HEK293 (cell line): ENCODE results near the gene ZNF275.
"Not testable (repeated sequence)": the region's sequence is repeated elsewhere in the genome, so short reads cannot be mapped to it uniquely, and the experiment has no call there.

Source experiments
- CTCF ChIA-PET: fragments of 350-600 bp; formaldehyde crosslinking; extraction: SDS; loops from one replicate; lab custom pipeline; 2021; ENCODE audit warnings: antibody characterized with exemption; lab: Yijun Ruan, JAX
- POLR2A ChIA-PET: fragments of 300-600 bp; formaldehyde crosslinking; extraction: SDS; loops from one replicate; lab custom pipeline; 2020; ENCODE audit warnings: antibody characterized with exemption, inconsistent platforms; lab: Yijun Ruan, JAX
- H3K27ac ChIP-seq: fragments of 200-500 bp; sonication (Bioruptor generic); 2 replicates; pipeline ENCODE4 v1.5.1; 2014; ENCODE audit warnings: low read depth, low read length, control low read depth, inconsistent platforms; ENCODE audit errors: extremely low read depth
- H3K36me3 ChIP-seq, 2 experiments: fragments of 200-500 bp in 1 of 2; sonication (Bioruptor generic) in 1 of 2; 1 replicate in 1 of 2; 2 replicates in 1 of 2; pipeline ENCODE4 v1.5.1; 2014 to 2017; ENCODE audit warnings: inconsistent platforms in 2 of 2, low read length in 2 of 2; ENCODE audit not compliant: control insufficient read depth in 2 of 2, insufficient read depth in 1 of 2
- H3K4me1 ChIP-seq: fragments of 200-500 bp; sonication (Bioruptor generic); 2 replicates; pipeline ENCODE4 v1.5.1; 2014; ENCODE audit warnings: mild to moderate bottlenecking, low read length, inconsistent platforms; ENCODE audit not compliant: control insufficient read depth, insufficient read depth
- H3K4me3 ChIP-seq: 2 replicates; pipeline ENCODE4 v1.5.1; 2011; ENCODE audit warnings: low read depth, mild to moderate bottlenecking, control low read depth, low read length, moderate library complexity
- H3K9me3 ChIP-seq: fragments of 200-500 bp; sonication (Bioruptor generic); 2 replicates; pipeline ENCODE4 v1.5.1; 2014; ENCODE audit warnings: low read depth, low read length, inconsistent platforms; ENCODE audit not compliant: control insufficient read depth, insufficient read depth
- BCL11A ChIP-seq: fragments of 450-650 bp; formaldehyde crosslinking; IDR thresholded peaks from 2 replicates; pipeline ENCODE4 v1.5.1; 2016; ENCODE audit warnings: low read depth, missing biosample characterization, missing genetic modification characterization
- EGR2 ChIP-seq: fragments of 450-650 bp; formaldehyde crosslinking; IDR thresholded peaks from 2 replicates; pipeline ENCODE4 v1.5.1; 2016; ENCODE audit warnings: low read depth, missing biosample characterization, missing genetic modification characterization
- GLI2 ChIP-seq: fragments of 450-650 bp; formaldehyde crosslinking; IDR thresholded peaks from 2 replicates; pipeline ENCODE4; 2017; ENCODE audit warnings: missing biosample characterization, missing genetic modification characterization, low read depth, borderline replicate concordance
- HOXD13 ChIP-seq: sonication (generic); formaldehyde crosslinking; IDR thresholded peaks from 2 replicates; pipeline ENCODE4 v1.8.0; 2022; ENCODE audit warnings: missing genetic modification reagents, borderline replicate concordance
- KLF16 ChIP-seq: fragments of 450-650 bp; formaldehyde crosslinking; IDR thresholded peaks from 2 replicates; pipeline ENCODE4 v1.5.1; 2017; ENCODE audit warnings: missing biosample characterization, missing genetic modification characterization
- PRDM1 ChIP-seq: fragments of 450-650 bp; formaldehyde crosslinking; IDR thresholded peaks from 2 replicates; pipeline ENCODE4; 2016; ENCODE audit warnings: missing biosample characterization, missing genetic modification characterization
- SCRT1 ChIP-seq: fragments of 450-650 bp; formaldehyde crosslinking; IDR thresholded peaks from 2 replicates; pipeline ENCODE4 v1.5.1; 2016; ENCODE audit warnings: missing biosample characterization, missing genetic modification characterization, borderline replicate concordance
- SCRT2 ChIP-seq: fragments of 450-650 bp; formaldehyde crosslinking; IDR thresholded peaks from 2 replicates; pipeline ENCODE4 v1.5.1; 2016; ENCODE audit warnings: missing biosample characterization, missing genetic modification characterization
- ZBTB26 ChIP-seq: fragments of 450-650 bp; formaldehyde crosslinking; optimal IDR thresholded peaks from 2 replicates; pipeline ENCODE3; 2016; ENCODE audit warnings: missing biosample characterization, mild to moderate bottlenecking, missing genetic modification characterization
- ZBTB6 ChIP-seq: fragments of 450-650 bp; formaldehyde crosslinking; IDR thresholded peaks from 2 replicates; pipeline ENCODE4 v1.5.1; 2017; ENCODE audit warnings: missing biosample characterization, missing genetic modification characterization
- ZEB2 ChIP-seq: fragments of 450-650 bp; formaldehyde crosslinking; IDR thresholded peaks from 2 replicates; pipeline ENCODE4 v1.5.1; 2016; ENCODE audit warnings: missing biosample characterization, missing genetic modification characterization
- ZNF221 ChIP-seq: fragments of 450-650 bp; formaldehyde crosslinking; IDR thresholded peaks from 2 replicates; pipeline ENCODE4 v1.5.1; 2017; ENCODE audit warnings: missing biosample characterization, missing genetic modification characterization, borderline replicate concordance
- ZNF24 ChIP-seq: fragments of 450-650 bp; formaldehyde crosslinking; IDR thresholded peaks from 2 replicates; pipeline ENCODE4 v1.5.1; 2016; ENCODE audit warnings: missing biosample characterization, missing genetic modification characterization
- ZNF404 ChIP-seq: fragments of 450-650 bp; formaldehyde crosslinking; IDR thresholded peaks from 2 replicates; pipeline ENCODE4 v1.5.1; 2017; ENCODE audit warnings: missing biosample characterization, missing genetic modification characterization
- ZNF529 ChIP-seq: fragments of 450-650 bp; formaldehyde crosslinking; IDR thresholded peaks from 2 replicates; pipeline ENCODE4 v1.5.1; 2017; ENCODE audit warnings: missing genetic modification characterization, missing biosample characterization; ENCODE audit not compliant: insufficient replicate concordance
- ZNF544 ChIP-seq: fragments of 450-650 bp; formaldehyde crosslinking; IDR thresholded peaks from 2 replicates; pipeline ENCODE4 v1.5.0; 2017; ENCODE audit warnings: missing biosample characterization, missing genetic modification characterization
- ZNF558 ChIP-seq: fragments of 450-650 bp; formaldehyde crosslinking; IDR thresholded peaks from 2 replicates; pipeline ENCODE4 v1.5.1; 2016; ENCODE audit warnings: missing biosample characterization, missing genetic modification characterization
- ZNF560 ChIP-seq: fragments of 450-650 bp; formaldehyde crosslinking; IDR thresholded peaks from 2 replicates; pipeline ENCODE4 v1.5.1; 2017; ENCODE audit warnings: missing biosample characterization, missing genetic modification characterization, borderline replicate concordance
- ZNF658 ChIP-seq: fragments of 450-650 bp; formaldehyde crosslinking; IDR thresholded peaks from 2 replicates; pipeline ENCODE4; 2016; ENCODE audit warnings: missing biosample characterization, missing genetic modification characterization
- TF ChIP-seq, protein P1 (sequence below): fragments of 450-650 bp; formaldehyde crosslinking; IDR thresholded peaks from 2 replicates; pipeline ENCODE4 v1.5.1; 2016; ENCODE audit warnings: missing biosample characterization, missing genetic modification characterization
- TF ChIP-seq, protein P2 (sequence below): fragments of 450-650 bp; formaldehyde crosslinking; IDR thresholded peaks from 2 replicates; pipeline ENCODE4 v1.5.1; 2017; ENCODE audit warnings: missing biosample characterization, mild to moderate bottlenecking, missing genetic modification characterization, moderate library complexity
- TF ChIP-seq, protein P3 (sequence below): fragments of 450-650 bp; formaldehyde crosslinking; IDR thresholded peaks from 2 replicates; pipeline ENCODE4 v1.5.1; 2016; ENCODE audit warnings: missing biosample characterization, missing genetic modification characterization

The ZNF275 gene

DNA sequence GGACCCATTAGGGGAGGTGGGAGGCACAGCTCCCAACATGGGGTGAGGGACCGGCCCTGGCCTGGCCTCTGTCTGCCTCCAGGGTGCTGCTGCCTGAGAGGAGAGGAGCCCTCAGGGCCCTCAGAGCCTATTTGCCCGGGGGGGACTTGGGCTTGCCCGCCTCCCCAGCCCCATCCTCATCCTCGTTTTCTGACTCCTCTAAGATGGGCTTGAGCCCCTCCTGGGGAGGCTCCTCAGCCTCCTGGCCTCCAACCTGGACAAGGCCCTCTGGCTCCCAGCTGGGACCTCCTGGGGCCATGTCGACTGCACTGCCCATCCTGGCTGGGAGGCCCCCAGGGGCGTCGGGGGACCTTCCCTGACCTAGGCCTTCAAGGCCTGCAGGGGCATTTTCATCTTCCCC is 15.1 kb upstream of the ZNF275 start (continued):
- TF ChIP-seq ZBTB26 (tag by site-specific recombination) (no peak), ZNF560 (tag by site-specific recombination) (no peak), ZNF558 (tag by site-specific recombination) (no peak)

GRCh38 chrX:153319295-153320046 is 14.5 kb upstream of the ZNF275 start:
- no peaks in the 10 kb centered on the region for H3K4me1 ChIP-seq
- H3K4me3 ChIP-seq: no peak overlapping the region
- H3K9me3 ChIP-seq: no peaks in the 10 kb centered on the region
- ChIA-PET CTCF (no interaction called here), POLR2A (no interaction called here)
- H3K27ac ChIP-seq: no peak overlapping the region
- no peak for TF ChIP-seq ZNF221 (tag by site-specific recombination)
- TF ChIP-seq ZBTB6 (tag by site-specific recombination): no peak
- TF ChIP-seq, protein P1, sequence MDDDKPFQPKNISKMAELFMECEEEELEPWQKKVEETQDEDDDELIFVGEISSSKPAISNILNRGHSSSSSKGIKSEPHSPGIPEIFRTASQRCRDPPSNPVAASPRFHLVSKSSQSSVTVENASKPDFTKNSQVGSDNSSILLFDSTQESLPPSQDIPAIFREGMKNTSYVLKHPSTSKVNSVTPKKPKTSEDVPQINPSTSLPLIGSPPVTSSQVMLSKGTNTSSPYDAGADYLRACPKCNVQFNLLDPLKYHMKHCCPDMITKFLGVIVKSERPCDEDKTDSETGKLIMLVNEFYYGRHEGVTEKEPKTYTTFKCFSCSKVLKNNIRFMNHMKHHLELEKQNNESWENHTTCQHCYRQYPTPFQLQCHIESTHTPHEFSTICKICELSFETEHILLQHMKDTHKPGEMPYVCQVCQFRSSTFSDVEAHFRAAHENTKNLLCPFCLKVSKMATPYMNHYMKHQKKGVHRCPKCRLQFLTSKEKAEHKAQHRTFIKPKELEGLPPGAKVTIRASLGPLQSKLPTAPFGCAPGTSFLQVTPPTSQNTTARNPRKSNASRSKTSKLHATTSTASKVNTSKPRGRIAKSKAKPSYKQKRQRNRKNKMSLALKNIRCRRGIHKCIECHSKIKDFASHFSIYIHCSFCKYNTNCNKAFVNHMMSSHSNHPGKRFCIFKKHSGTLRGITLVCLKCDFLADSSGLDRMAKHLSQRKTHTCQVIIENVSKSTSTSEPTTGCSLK: no peak
- no peak for TF ChIP-seq ZNF529
- TF ChIP-seq, protein P2, sequence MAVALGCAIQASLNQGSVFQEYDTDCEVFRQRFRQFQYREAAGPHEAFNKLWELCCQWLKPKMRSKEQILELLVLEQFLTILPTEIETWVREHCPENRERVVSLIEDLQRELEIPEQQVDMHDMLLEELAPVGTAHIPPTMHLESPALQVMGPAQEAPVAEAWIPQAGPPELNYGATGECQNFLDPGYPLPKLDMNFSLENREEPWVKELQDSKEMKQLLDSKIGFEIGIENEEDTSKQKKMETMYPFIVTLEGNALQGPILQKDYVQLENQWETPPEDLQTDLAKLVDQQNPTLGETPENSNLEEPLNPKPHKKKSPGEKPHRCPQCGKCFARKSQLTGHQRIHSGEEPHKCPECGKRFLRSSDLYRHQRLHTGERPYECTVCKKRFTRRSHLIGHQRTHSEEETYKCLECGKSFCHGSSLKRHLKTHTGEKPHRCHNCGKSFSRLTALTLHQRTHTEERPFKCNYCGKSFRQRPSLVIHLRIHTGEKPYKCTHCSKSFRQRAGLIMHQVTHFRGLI (tag by site-specific recombination): no peak
- H3K36me3 ChIP-seq: no peaks in the 10 kb centered on the region

DNA sequence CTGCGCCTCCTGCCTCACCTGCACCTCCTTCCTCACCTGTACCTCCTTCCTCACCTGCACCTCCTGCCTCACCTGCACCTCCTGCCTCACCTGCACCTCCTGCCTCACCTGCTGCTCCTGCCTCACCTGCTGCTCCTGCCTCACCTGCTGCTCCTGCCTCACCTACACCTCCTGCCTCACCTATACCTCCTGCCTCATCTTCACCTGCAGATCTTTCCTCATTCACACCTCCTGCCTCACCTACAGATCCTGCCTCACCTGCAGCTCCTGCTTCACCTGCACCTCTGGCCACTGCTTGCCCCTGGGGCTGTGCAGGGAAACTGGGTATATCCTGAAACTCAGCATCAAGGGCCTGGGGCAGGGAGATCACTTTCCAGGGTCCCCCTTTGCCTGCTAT is 13.9 kb upstream of the ZNF275 start:
- H3K36me3 ChIP-seq, CTCF ChIA-PET, POLR2A ChIA-PET, H3K4me1 ChIP-seq, H3K9me3 ChIP-seq, H3K27ac ChIP-seq, H3K4me3 ChIP-seq: not testable (repeated sequence)
- 0 out of 2 replicates have a peak, but pooled peaks have one; percentile 25 for TF ChIP-seq HOXD13 (CRISPR knock-in tag)
- TF ChIP-seq ZEB2 (tag by site-specific recombination): peak; percentile 91

DNA sequence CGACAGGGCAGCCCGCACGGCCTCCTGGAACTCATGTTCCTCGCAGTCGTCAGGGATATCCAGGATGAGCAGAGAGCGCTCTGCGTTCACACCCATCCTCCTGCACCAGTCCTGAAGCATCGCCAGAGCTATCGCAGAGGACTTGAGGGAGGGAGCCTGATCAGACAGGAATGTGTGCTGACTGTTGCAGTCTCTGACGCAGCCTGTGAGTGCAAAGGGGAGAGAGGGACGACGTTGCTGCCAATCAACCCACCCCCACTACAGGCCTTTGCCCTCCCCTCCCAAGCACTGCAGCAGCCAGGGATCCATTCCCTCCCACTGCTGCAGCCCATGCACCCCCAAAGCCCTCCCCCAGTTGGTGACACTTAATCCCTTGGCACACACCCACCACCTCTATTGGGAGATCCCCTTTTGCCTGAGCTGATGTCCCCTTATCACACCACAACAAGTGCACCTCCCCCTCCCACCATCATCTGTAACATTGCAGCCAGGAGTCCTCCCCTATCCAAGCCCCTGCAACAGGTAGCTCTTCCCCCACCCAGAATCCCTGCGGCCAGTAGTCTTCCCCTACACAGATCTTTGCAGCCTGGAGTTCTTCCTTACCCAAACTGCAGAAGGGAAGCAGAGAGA is 13.3 kb upstream of the ZNF275 start:
- CTCF ChIA-PET: no interaction called here
- no peak for TF ChIP-seq ZNF544
- TF ChIP-seq ZNF24 (tag by site-specific recombination): no peak
- no peak for TF ChIP-seq BCL11A (tag by site-specific recombination)
- no peak for TF ChIP-seq GLI2 (tag by site-specific recombination)
- TF ChIP-seq EGR2 (tag by site-specific recombination): peak; percentile 89
- no peak for TF ChIP-seq ZNF404 (tag by site-specific recombination)
- no peak for TF ChIP-seq KLF16 (tag by site-specific recombination)
- no peak for TF ChIP-seq ZNF658 (tag by site-specific recombination)
- TF ChIP-seq SCRT2 (tag by site-specific recombination): peak; percentile 81
- TF ChIP-seq, protein P3, sequence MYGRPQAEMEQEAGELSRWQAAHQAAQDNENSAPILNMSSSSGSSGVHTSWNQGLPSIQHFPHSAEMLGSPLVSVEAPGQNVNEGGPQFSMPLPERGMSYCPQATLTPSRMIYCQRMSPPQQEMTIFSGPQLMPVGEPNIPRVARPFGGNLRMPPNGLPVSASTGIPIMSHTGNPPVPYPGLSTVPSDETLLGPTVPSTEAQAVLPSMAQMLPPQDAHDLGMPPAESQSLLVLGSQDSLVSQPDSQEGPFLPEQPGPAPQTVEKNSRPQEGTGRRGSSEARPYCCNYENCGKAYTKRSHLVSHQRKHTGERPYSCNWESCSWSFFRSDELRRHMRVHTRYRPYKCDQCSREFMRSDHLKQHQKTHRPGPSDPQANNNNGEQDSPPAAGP: no peak
- no peak for TF ChIP-seq PRDM1 (tag by site-specific recombination)
- 0 out of 2 replicates have a peak, but pooled peaks have one; percentile 20 for TF ChIP-seq SCRT1

More for the DNA sequence above, 13.3 kb upstream of the ZNF275 start:
- POLR2A ChIA-PET: no interaction called here
- Histone ChIP-seq H3K4me1 (no peaks in the 10 kb centered on the region), H3K27ac (no peak overlapping the region), H3K4me3 (no peak overlapping the region), H3K36me3 (no peaks in the 10 kb centered on the region), H3K9me3 (no peaks in the 10 kb centered on the region)
